ENCODE measurements around the gene NUDT8. TPM values are rescaled to one million over a fixed set of nuclear protein-coding genes. Genes with fewer than 3 reads are reported as not detected.

NUDT8 gene
- polyA plus RNA-seq, 1 of the 3 experiments (the other 2 are of a cell fraction): 2.7 TPM

DNA sequence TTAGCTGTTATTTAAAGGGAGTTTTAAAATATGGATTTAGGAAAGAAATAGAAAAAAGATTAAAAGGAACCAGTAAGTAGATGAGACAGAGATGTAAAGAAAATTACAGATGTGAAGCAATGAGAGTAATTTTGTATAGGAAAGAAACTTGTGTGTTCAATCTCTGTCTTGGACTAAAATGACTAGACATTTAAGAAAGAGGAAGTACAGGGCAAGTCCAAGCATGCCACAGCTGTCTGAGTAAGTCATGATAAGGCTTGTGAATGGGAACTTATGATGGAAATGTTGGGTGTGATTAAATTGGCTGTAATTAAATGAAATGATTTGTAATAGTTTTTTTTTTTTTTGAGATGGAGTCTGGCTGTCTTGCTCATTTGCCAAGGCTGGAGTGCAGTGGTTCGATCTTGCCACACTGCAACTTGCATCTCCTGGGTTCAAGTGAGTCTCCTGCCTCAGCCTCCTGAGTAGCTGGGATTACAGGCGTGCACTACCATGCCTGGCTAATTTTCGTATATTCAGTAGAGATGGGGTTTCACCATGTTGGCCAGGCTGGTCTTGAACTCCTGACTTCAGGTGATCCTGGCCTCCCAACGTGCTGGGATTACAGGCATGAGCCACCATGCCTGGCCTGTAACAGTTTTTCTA, 26.7 kb upstream of the NUDT8 start:
- Histone ChIP-seq H3K27me3 (ENCODE audit: insufficient read depth) (no peaks in the 10 kb centered on the region), H3K27ac (ENCODE audit: low read depth in 2 of 2, low read length in 1 of 2) (no peak overlapping the region), H2AFZ (ENCODE audit: low read depth) (no peak overlapping the region), H4K20me1 (ENCODE audit: insufficient read depth) (no peaks in the 10 kb centered on the region), H3K4me1 (ENCODE audit: control insufficient read depth in 1 of 2, insufficient read depth in 2 of 2, low read depth in 1 of 2, low read length in 1 of 2) (no peaks in the 10 kb centered on the region; a peak in 2 of 4 replicates), H3K9ac (no peak overlapping the region), H3K4me3 (ENCODE audit: low read depth in 2 of 2, low read length in 1 of 2) (no peak overlapping the region), H3F3A (replicated peaks; ENCODE audit: insufficient read depth) (no peaks in the 10 kb centered on the region), H3K9me3 (no peaks in the 10 kb centered on the region), H3K79me2 (ENCODE audit: insufficient read depth) (no peaks in the 10 kb centered on the region), H3K4me2 (no peak overlapping the region), H3K36me3 (replicated peaks in 1 of 2; ENCODE audit: control insufficient read depth in 1 of 2, insufficient read depth in 2 of 2, low read length in 1 of 2) (no peaks in the 10 kb centered on the region), H3K9me2 (no peaks in the 10 kb centered on the region)
- no peak for TF ChIP-seq POLR2AphosphoS5 (IDR thresholded peaks at IDR 0.05; ENCODE audit: low read depth, low read length)
- no peak for TF ChIP-seq EZH2phosphoT487 (IDR thresholded peaks at IDR 0.05; ENCODE audit: borderline replicate concordance, low read depth)
- no peak for TF ChIP-seq JUND (IDR thresholded peaks at IDR 0.05)
- TF ChIP-seq PBX3 (IDR thresholded peaks at IDR 0.05): no peak
- no peak for TF ChIP-seq YY1 (IDR thresholded peaks at IDR 0.05; ENCODE audit: low read depth)
- TF ChIP-seq TAF1 (IDR thresholded peaks at IDR 0.05; ENCODE audit: borderline replicate concordance, low read depth, low read length): no peak
- TF ChIP-seq, protein P1, sequence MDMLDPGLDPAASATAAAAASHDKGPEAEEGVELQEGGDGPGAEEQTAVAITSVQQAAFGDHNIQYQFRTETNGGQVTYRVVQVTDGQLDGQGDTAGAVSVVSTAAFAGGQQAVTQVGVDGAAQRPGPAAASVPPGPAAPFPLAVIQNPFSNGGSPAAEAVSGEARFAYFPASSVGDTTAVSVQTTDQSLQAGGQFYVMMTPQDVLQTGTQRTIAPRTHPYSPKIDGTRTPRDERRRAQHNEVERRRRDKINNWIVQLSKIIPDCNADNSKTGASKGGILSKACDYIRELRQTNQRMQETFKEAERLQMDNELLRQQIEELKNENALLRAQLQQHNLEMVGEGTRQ (IDR thresholded peaks at IDR 0.05; ENCODE audit: borderline replicate concordance, low read depth, low read length): no peak
- TF ChIP-seq FOSL2 (IDR thresholded peaks at IDR 0.05; ENCODE audit: borderline replicate concordance, low read depth): no peak
- TF ChIP-seq RXRA (IDR thresholded peaks at IDR 0.05; ENCODE audit: borderline replicate concordance, low read depth): no peak
- TF ChIP-seq FOXM1 (IDR thresholded peaks at IDR 0.05; ENCODE audit: low read depth): no peak
- no peak for TF ChIP-seq ZBTB33 (IDR thresholded peaks at IDR 0.05; ENCODE audit: borderline replicate concordance, low read depth)
- TF ChIP-seq, protein P2, sequence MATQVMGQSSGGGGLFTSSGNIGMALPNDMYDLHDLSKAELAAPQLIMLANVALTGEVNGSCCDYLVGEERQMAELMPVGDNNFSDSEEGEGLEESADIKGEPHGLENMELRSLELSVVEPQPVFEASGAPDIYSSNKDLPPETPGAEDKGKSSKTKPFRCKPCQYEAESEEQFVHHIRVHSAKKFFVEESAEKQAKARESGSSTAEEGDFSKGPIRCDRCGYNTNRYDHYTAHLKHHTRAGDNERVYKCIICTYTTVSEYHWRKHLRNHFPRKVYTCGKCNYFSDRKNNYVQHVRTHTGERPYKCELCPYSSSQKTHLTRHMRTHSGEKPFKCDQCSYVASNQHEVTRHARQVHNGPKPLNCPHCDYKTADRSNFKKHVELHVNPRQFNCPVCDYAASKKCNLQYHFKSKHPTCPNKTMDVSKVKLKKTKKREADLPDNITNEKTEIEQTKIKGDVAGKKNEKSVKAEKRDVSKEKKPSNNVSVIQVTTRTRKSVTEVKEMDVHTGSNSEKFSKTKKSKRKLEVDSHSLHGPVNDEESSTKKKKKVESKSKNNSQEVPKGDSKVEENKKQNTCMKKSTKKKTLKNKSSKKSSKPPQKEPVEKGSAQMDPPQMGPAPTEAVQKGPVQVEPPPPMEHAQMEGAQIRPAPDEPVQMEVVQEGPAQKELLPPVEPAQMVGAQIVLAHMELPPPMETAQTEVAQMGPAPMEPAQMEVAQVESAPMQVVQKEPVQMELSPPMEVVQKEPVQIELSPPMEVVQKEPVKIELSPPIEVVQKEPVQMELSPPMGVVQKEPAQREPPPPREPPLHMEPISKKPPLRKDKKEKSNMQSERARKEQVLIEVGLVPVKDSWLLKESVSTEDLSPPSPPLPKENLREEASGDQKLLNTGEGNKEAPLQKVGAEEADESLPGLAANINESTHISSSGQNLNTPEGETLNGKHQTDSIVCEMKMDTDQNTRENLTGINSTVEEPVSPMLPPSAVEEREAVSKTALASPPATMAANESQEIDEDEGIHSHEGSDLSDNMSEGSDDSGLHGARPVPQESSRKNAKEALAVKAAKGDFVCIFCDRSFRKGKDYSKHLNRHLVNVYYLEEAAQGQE (IDR thresholded peaks at IDR 0.05; ENCODE audit: low read depth, low read length): no peak
- TF ChIP-seq MEF2A (IDR thresholded peaks at IDR 0.05; ENCODE audit: borderline replicate concordance, low read depth): no peak
- TF ChIP-seq EP300 (IDR thresholded peaks at IDR 0.05; ENCODE audit: borderline replicate concordance in 1 of 2, low read depth in 1 of 2, low read length in 1 of 2): no peak
- DNase-seq: no peak
- WGBS (ENCODE audit: low lambda C conversion rate): 20% methylated on average over 4 of the region's 4 CpGs
- POLR2A ChIA-PET: no interaction called here
- CTCF ChIA-PET: interaction anchor here (0.7 to 21.6 kb wide), 4 partner anchors 21 to 136 kb away, joined by 3 to 308 read pairs (median 4); partner anchors contain the start of genes NUDT8 and TBX10

Measured in SK-N-SH (cell line).